HG02588 (cell line): Measurements from ENCODE around the gene CCZ1B.
"Not testable (repeated sequence)": the region's sequence is repeated elsewhere in the genome, so short reads cannot be mapped to it uniquely, and the experiment has no call there.

Experiments
- ATAC-seq: cut with Tn5 transposase; IDR thresholded peaks from one replicate; pipeline ENCODE4 v1.9.1; 2021; ENCODE audit warnings: mild to moderate bottlenecking, moderate library complexity; ENCODE audit not compliant: unreplicated experiment

Gene CCZ1B

GRCh38 chr7:6749335-6749734 lies 76.7 kb downstream of the CCZ1B start:
- ATAC-seq, result not testable (repeated sequence)
